GM18520 (cell line): ENCODE measurements around the gene EEA1.

ENCODE experiments used
- ATAC-seq: cut with Tn5 transposase; IDR thresholded peaks from one replicate; pipeline ENCODE4 v1.9.1; 2021; ENCODE audit not compliant: unreplicated experiment

EEA1 gene

DNA sequence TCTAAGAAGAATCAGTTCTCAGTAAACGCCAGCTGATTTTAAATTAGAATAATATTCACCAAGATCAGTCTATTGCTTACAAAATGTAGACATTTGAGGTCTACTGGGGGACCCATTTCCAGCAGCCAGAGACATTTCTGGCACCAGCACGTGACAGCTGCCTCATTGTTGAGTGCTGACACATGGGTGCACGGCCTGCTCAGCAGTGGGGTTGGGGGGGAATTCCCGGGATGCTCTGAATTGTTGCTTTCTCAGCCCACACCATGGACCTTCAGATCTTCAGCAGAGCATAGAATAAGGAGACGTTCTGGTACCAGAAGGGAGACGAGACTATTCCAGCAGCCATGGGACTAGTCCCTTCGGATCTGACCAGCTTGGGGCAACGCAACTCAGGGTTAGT is 208.0 kb downstream of the EEA1 start:
- ATAC-seq = no peak
